B cell (primary cell): ENCODE results near the gene RPL39L.

Source experiments
- CTCF ChIP-seq: fragments of 200-600 bp; IDR thresholded peaks from one replicate; pipeline ENCODE4 v1.8.0; 2022; ENCODE audit warnings: antibody characterized with exemption, mild to moderate bottlenecking
- EZH2 ChIP-seq: IDR thresholded peaks from 2 replicates; pipeline ENCODE4 v1.6.1; 2012; ENCODE audit warnings: borderline replicate concordance, low read depth, mild to moderate bottlenecking, moderate library complexity, low read length; ENCODE audit not compliant: insufficient read depth, poor library complexity, severe bottlenecking

- TF ChIP-seq CTCF (no peak), EZH2 (no peak)
Measured at GRCh38 chr3:187102073-187102634, 37.1 kb downstream of the RPL39L start.
